ENCODE measurements around the gene COX8A.

Gene COX8A

DNA sequence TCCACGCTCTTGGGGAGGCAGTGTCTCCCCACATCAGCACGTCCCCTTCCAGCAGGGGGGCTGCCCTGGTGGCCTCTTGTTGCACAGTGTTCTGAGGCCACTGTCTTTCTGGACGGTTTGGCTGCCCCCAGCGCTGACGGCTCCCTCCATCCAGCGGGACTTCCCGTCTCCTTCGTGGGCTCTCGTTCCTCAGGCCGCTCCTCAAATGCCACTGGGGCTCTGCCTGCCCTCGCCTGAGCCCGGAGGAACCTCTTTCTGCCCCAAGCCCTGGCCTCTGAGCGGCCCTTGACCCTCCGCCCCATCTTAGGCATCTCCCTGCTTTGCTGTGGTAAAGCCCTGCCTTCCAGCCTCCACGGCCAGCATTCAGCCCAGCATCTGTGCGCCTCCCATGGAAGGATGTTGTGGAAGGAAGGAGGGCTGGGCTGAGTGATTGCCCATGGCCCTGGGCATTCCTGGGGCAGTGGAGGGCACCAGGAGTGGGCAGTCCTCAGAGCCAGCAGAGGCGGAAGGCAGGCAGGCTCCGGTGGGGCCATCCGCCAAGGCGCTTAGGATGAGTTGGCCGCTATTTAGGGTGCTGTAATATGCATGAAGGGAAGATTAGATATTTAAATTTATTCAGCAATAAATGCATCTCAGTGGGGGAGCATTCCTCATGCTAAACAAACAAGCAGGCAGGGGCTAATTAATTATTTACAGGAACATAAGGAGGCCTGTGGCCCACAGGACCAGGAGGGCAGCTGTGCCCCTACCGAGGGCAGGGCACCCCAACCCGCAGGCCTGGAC lies 29.6 kb downstream of the COX8A start:
- no peak for DNase-seq (ENCODE audit: low read depth)

DNA sequence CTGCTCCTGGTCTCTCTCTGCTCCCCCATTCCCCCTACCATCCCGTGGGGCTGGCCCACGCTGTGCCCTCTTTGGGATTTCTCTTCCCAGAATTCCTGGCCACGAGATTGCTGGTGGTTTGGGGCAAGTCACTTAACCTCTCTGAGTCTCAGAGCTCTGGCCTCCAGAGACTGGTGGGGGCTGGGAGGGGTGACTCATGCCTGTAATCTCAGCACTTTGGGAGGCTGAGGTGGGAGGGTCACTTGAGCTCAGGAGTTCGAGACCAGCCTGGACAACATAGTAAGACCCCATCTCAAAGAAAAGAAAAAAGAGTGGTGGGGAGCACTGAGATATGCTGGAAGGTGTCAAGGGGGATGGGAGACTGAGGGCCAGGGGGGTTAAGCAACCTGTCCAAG lies 30.2 kb downstream of the COX8A start:
- no peak for DNase-seq (ENCODE audit: low read depth)

DNA sequence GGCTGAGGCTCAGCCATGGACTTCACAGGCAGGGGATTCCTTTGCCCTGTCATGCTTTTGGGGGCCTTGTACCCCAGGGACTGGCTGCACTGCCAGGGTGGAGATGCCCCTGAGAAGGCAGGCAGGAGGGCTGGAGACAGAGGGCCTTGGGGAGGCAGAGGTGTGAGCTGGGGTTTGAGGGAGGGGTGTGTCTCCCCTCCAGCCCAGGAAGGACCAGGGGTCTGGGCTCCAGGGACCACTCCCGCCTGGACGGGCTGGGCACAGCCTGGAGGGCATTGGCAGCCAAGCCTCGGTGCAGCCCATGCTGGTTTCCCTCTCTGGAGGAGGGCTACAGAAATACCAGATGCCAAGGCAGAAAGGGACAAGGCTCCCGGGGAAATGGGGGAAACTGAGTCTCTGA lies 31.3 kb downstream of the COX8A start:
- no peak for DNase-seq (ENCODE audit: low read depth)

DNA sequence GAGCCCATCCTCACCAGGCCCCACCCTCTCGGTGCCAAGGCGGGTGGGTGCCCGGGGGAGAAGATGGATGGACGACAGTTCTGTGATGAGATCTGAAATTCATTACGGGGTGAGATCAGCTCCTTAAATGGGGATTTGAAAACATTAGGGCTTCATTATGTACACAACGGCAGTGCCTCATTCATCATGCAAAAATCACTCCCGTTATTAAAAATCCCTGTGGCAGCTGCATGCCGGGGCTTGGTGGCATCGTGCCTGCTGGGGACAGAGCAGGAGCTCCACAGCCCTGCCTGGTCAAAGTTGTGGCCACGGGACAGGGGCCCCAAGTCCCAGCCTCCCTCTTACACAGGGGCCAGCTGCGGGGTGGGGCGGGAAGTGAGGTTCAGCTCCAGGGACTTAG lies 32.0 kb downstream of the COX8A start:
- no peak for DNase-seq (ENCODE audit: low read depth)

GRCh38 chr11:64007160-64007628 lies 32.8 kb downstream of the COX8A start:
- DNase-seq (ENCODE audit: low read depth), result no peak

DNA sequence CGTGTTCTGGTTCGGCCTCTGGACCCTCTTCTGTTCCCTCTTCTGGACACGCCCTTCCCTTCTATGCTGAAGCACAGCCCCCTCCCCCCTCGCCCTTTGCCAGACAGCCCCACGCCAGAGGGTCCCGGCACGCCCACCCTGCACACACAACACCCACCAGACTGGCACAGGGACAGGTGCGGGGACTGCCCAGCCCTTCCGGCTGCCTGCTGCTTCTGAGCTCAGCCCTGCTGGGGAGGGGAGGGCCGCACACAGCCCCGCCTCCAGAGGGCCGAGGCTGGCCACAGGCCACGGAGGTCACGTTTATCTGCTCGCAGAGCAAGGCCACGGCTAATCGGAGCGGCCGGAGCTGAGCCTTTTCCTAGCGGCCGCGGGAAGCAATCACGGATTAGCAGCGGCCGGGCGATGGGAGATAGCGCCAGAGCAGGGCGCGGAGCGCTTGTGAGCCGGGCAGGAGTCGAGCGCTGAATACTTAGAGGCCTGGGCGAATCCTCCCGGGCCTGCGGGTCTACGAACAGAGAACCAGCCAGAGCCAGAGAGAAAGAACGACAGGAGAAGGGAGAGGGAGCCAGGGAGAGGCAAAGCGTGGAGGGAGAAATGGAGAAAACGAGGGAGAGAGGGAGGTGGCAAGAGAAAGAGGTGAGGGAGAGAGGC lies 33.3 kb downstream of the COX8A start:
- no peak for DNase-seq (ENCODE audit: low read depth)

DNA sequence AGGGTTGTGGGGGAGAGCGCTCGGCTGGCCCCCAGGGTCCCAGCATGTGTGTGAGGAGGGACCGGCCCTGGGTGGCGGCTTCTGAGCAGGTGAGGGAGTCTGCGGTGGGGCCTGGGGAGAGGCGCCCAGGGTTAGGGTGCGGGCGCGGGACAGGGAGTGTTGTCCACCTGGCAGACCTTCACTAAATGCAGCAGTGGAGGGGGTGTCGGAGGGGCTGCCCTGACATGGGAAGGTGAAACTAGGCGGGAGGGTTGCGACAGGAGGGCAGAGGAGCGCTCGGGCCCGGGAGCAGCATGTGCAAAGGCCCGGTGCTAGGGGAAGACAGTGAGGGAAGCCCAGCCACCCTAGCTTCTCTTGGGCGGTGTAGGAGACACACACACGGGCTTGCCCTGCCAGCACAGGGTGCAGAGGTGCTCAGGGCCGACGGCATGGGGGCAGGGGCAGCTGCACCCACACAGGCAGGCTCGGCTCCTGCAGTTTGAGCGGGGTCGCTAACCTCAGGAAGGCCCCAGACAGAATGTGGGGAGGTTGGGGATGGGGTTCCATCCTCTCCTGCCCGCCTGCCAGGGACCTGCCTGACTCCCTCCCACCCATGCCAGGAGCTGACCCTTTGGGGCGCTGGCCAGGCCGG lies 34.0 kb downstream of the COX8A start:
- DNase-seq (ENCODE audit: low read depth), result no peak

DNA sequence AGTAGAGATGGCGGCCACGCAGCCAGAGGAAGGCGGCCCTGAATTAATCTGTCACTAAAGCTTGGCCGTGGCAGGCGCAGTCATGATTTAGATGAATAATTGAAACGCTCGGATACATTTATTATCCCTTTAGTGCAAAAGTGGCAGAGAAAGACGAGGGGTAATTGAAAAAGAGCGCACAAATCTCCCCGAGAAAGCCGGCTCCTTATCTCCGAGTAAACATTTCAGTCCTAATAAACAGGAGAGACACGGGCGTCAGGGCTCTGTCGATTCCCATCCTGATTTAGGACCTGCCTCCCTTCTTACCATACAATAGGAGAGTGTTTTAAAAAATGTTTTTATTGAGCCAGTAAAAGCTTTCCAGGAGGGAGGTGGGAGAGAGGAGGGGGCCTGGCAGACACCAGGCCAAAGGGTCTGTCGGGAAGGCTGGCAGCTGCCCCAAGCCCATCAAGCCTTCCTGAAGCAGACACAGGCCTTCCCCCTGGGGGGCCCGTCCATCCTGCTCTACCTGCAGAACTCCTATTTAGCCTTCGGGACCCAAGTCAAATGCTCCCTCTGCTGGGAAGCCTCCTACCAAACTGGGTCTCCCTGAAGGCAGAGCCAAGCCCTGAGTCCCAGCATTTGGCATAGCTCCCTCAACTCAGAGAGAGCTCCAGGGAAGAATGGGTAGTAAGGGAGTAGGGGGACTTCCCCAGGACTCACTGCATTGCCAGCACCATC lies 34.7 kb downstream of the COX8A start:
- DNase-seq (ENCODE audit: low read depth), result no peak

GRCh38 chr11:64009710-64010109 lies 35.3 kb downstream of the COX8A start:
- no peak for DNase-seq (ENCODE audit: low read depth)

- no peak for DNase-seq (ENCODE audit: low read depth)
Observed at GRCh38 chr11:64010783-64011182, 36.4 kb downstream of the COX8A start.

- DNase-seq (ENCODE audit: low read depth), result no peak
Observed at GRCh38 chr11:64011371-64011770, 37.0 kb downstream of the COX8A start.

- no peak for DNase-seq (ENCODE audit: low read depth)
Observed at GRCh38 chr11:64013141-64013896, 38.9 kb downstream of the COX8A start.

GRCh38 chr11:64014356-64014755 lies 39.9 kb downstream of the COX8A start:
- DNase-seq (ENCODE audit: low read depth), result no peak

GRCh38 chr11:64015510-64015909 lies 41.1 kb downstream of the COX8A start:
- DNase-seq (ENCODE audit: low read depth), result no peak

- no peak for DNase-seq (ENCODE audit: low read depth)
Observed at GRCh38 chr11:64015935-64016845, 41.8 kb downstream of the COX8A start.

DNA sequence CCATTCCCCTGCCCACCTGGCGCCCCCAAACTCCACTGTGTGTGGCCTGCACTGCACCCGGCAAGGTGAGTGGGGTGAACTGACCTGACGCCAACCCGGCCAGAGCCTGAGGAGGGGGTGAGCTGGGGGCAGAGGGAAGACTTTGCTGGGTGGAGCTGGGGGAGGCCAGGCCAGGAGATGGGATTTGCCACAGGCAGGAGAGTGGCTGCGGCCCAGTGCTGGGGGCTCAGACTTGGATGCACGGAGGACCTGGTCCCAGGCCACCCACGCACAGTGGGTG lies 43.5 kb downstream of the COX8A start:
- DNase-seq (ENCODE audit: low read depth), result no peak

DNA sequence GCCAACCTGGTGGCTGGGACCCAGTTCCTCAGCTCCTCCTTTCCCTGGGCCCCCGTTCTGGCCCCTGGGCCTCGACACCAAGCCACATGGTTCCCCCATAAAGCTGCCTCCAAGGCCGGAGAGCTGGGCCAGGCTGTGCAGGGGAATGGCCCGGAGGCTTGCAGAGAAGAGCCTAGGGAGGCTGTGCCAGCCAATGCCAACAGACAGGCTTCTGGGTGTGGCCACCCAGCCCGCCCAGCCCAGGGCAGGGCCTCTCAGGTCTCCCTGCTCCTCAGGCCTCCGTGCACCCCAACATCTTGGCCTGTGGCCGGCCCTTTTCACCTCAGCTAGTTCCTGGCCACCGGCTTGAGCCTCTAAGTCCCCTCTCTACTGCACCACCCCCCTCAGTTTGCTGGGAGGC lies 43.9 kb downstream of the COX8A start:
- no peak for DNase-seq (ENCODE audit: low read depth)

- DNase-seq (ENCODE audit: low read depth), result no peak
Observed at GRCh38 chr11:64019106-64020037, 45.0 kb downstream of the COX8A start.

- no peak for DNase-seq (ENCODE audit: low read depth)
Observed at GRCh38 chr11:64020976-64021756, 46.7 kb downstream of the COX8A start.
